IPS DF 6.9 (cell line): Measurements from ENCODE around the gene BAK1.
"Not testable (repeated sequence)": the region's sequence is repeated elsewhere in the genome, so short reads cannot be mapped to it uniquely, and the experiment has no call there.

Experiments
- DNase-seq: peaks from one replicate; pipeline ENCODE4 v3.0.0-alpha.2; 2013; ENCODE audit warnings: low read depth, low spot score
- H3K27ac ChIP-seq: one replicate; pipeline ENCODE4 v1.5.1; 2013; ENCODE audit warnings: low read length, control low read depth
- H3K27me3 ChIP-seq: 2 replicates; pipeline ENCODE4 v1.6.1; 2013; ENCODE audit warnings: mild to moderate bottlenecking, low read length; ENCODE audit not compliant: control insufficient read depth, insufficient read depth
- H3K36me3 ChIP-seq: 2 replicates; pipeline ENCODE4 v1.6.1; 2013; ENCODE audit warnings: low read length; ENCODE audit not compliant: control insufficient read depth, insufficient read depth
- H3K4me1 ChIP-seq: 2 replicates; pipeline ENCODE4 v1.6.1; 2013; ENCODE audit warnings: low read length; ENCODE audit not compliant: control insufficient read depth, insufficient read depth
- H3K4me3 ChIP-seq: 2 replicates; pipeline ENCODE4 v1.5.1; 2013; ENCODE audit warnings: mild to moderate bottlenecking, low read length
- H3K9me3 ChIP-seq: 2 replicates; pipeline ENCODE4 v1.6.1; 2013; ENCODE audit warnings: low read length, inconsistent platforms; ENCODE audit not compliant: control insufficient read depth, insufficient read depth
- WGBS: extraction: QIAGEN DNeasy Blood & Tissue Kit; methylation state at CpG from one replicate; pipeline ENCODE4 v1.1.7; 2013; ENCODE audit warnings: mixed read lengths, missing lambda C conversion rate; ENCODE audit not compliant: insufficient read length, insufficient coverage; 5-methylcytosine and 5-hydroxymethylcytosine counted together

BAK1 gene

DNA sequence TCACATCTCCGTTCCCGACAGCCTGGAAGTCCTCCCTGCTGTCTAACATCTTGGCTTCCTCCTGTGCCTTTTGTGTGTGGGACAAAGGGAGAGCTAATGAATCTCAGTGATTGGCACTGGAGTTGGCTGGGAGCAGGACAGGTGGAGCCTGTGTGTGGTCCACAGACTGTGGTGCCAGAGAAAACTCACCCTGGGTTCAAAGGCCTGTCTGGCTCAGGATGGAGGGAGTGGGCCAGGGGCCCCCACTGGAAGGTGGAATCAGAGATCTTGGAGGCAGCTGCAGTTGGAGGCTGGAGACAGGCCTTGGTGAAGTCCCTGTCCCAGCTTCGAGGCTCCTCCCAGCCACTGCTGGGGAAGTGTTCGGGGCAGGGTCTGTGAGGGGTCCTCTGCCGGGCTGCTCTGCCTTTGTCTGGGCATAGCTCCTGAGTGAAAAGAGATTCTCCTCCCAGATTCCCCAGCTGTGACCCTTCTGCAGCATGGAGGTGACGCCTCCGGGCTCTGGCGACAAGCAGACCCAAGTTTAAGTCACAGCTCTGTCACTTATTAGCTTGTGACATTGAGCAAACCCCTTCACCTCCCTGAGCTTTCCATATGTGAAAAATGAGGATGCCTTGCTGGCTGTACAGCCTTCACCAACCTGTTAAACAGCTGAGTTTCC is 27.2 kb upstream of the BAK1 start:
- Histone ChIP-seq H3K27me3 (no peaks in the 10 kb centered on the region), H3K36me3 (no peaks in the 10 kb centered on the region), H3K9me3 (no peaks in the 10 kb centered on the region), H3K4me3 (no peak overlapping the region), H3K27ac (no peak overlapping the region), H3K4me1 (peaks cover 22% of the 10 kb centered on the region)
- WGBS: no CpG with 5 or more reads among the region's 8 CpGs
- DNase-seq: no peak

DNA sequence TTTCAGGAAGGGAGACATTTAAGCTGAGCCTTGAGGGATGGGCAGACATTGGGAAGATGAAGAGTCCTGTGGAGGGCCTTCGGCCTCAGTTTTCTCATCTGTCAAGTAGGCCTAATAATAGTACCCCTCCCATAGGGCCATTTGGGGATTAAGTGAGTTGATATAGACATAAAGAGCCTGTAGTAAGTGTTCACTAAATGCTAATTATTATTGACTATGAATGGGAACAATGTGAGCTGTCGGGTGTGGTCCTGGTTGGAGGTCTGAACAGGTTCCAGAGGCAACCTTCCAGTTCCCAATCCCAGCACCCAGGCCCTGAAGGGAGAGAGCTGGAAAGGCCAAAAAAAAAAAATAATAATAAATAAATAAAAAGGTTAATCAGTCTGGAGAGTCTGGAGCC is 26.6 kb upstream of the BAK1 start:
- DNase-seq: no peak
- WGBS: no CpG with 5 or more reads among the region's 2 CpGs
- Histone ChIP-seq H3K27ac (no peak overlapping the region), H3K9me3 (no peaks in the 10 kb centered on the region), H3K4me1 (peaks cover 22% of the 10 kb centered on the region), H3K4me3 (no peak overlapping the region), H3K27me3 (no peaks in the 10 kb centered on the region), H3K36me3 (no peaks in the 10 kb centered on the region)

DNA sequence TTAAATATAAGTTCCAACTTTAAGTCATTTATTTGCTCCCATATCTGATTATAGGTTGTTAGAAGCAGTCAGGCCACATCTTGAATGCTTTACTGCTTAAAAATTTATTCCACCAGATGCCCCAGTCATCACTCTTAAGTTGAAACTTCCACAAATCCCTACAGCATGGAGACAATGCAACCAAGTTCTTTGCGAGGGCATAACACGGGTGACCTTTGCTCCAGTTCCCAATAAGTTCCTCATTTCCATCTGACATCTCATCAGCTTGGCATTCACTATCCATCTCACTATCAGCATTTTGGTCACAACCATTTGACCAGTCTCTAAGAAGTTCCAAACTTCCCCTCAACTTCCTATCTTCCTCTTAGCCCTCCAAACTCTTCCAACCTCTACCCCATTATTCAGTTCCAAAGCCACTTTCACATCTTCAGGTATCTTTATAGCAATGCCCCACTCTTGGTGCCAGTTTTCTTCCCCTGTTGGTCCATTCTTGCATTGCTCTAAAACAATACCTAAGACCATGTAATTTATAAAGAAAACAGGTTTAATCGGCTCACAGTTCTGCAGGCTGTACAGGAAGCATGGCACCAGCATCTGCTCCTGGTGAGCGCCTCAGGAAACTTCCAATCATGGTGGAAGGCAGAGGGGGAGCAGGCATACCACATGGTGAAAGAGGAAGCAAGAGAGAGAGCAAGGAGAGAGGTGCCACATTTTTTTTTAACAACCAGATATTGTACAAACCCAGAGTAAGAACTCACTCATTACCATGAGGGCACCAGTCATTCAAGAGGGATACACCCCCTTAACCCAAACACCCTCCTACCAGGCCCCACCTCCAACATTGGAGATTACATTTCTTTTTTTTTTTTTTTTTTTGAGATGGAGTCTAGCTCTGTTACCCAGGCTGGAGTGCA is 25.1 kb upstream of the BAK1 start:
- Histone ChIP-seq H3K4me3 (no peak overlapping the region), H3K36me3 (no peaks in the 10 kb centered on the region), H3K27me3 (no peaks in the 10 kb centered on the region), H3K27ac (no peak overlapping the region), H3K4me1 (peaks cover 12% of the 10 kb centered on the region; the same call in 1 of the 2 replicates), H3K9me3 (no peaks in the 10 kb centered on the region)
- DNase-seq: no peak
- WGBS: no CpG with 5 or more reads among the region's 4 CpGs

DNA sequence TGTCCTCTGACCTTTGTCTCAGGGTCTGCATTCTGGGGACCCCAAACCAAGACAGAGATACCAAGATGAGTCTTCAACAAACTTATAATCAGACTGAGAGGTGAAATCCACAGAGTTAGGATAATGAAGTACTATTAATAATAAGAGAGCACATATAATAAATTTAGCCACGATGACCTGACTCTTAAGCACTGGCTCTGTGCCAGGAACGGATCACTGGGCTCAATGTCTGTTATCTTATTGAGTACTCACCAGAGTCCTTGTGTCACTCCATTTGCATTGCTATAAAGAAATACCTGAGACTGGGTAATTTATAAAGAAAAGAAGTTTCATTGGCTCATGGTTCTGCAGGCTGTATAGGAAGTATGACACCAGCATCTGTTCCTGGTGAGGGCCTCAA is 22.1 kb upstream of the BAK1 start:
- Histone ChIP-seq H3K9me3 (no peaks in the 10 kb centered on the region), H3K27me3 (no peaks in the 10 kb centered on the region), H3K4me3 (no peak overlapping the region), H3K4me1 (no peaks in the 10 kb centered on the region; the same call in 1 of the 2 replicates), H3K36me3 (no peaks in the 10 kb centered on the region), H3K27ac (no peak overlapping the region)
- DNase-seq: no peak
- no CpG with 5 or more reads among the region's 2 CpGs for WGBS

DNA sequence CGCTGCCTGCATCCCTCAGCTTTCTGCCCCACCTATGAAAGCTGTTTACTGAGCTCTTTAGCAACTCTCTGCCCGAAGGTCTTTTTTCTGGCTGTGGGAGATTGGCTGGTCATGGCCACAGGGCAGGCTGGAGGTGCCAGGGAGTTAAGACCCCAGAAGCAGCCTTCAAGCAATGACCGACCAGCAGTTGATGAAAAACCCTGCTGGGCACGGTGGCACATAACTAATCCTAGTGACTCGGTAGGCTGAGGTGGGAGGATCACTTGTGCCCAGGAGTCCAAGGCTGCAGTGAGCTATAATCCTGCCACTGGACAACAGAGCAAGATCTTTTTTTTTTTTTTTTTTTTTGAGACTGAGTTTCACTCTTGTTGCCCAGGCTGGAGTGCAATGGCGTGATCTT is 20.7 kb upstream of the BAK1 start:
- no CpG with 5 or more reads among the region's 6 CpGs for WGBS
- no peak overlapping the region for H3K27ac ChIP-seq
- H3K36me3 ChIP-seq: no peaks in the 10 kb centered on the region
- no peaks in the 10 kb centered on the region for H3K9me3 ChIP-seq
- no peak for DNase-seq
- H3K4me3 ChIP-seq: no peak overlapping the region
- no peaks in the 10 kb centered on the region for H3K4me1 ChIP-seq
- H3K27me3 ChIP-seq: no peaks in the 10 kb centered on the region

DNA sequence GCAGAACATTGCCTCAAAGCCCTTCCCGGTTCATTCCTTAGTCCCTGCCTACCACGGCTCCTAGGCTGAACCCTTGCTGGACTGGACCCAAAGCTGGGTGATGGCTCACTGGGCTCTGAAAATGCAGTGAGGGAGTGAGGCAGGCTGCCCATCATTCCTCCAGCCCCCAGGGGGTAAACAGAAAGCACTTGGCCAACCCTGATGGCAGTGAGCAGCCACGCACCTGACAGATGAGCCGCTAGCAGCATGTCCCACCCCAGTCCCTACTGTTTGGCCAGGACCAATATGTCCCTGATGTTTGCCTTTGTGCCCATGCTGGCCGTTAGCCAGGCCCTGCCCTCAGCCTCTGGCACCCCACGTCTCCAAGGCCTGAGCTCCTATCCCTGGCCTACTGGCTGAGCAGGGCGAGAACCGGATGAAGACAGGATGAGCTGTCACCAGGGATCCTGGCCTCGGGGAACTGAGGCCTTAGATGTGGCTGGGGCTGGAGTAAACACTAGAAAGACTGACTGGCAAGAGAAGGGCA is 19.4 kb upstream of the BAK1 start:
- no peak overlapping the region for H3K27ac ChIP-seq
- WGBS: no CpG with 5 or more reads among the region's 9 CpGs
- H3K9me3 ChIP-seq: no peaks in the 10 kb centered on the region
- DNase-seq: no peak
- no peaks in the 10 kb centered on the region for H3K4me1 ChIP-seq
- H3K27me3 ChIP-seq: no peaks in the 10 kb centered on the region
- H3K36me3 ChIP-seq: no peaks in the 10 kb centered on the region
- H3K4me3 ChIP-seq: no peak overlapping the region

- Histone ChIP-seq H3K9me3 (no peaks in the 10 kb centered on the region), H3K4me1 (no peaks in the 10 kb centered on the region; the same call in 1 of the 2 replicates), H3K27ac (no peak overlapping the region), H3K4me3 (no peak overlapping the region), H3K36me3 (no peaks in the 10 kb centered on the region), H3K27me3 (no peaks in the 10 kb centered on the region)
- WGBS: no CpG with 5 or more reads among the region's 4 CpGs
- no peak for DNase-seq
These were observed 17.7 kb upstream of the BAK1 start for GRCh38 chr6:33597551-33598322.

GRCh38 chr6:33596894-33597293 is 16.8 kb upstream of the BAK1 start:
- no CpG with 5 or more reads among the region's 5 CpGs for WGBS
- not testable (repeated sequence) for H3K4me3 ChIP-seq, H3K9me3 ChIP-seq, H3K27me3 ChIP-seq, DNase-seq, H3K36me3 ChIP-seq, H3K27ac ChIP-seq, H3K4me1 ChIP-seq

- no peak overlapping the region for H3K27ac ChIP-seq
- DNase-seq: no peak
- no CpG with 5 or more reads among the region's 18 CpGs for WGBS
These were observed 15.1 kb upstream of the BAK1 start for GRCh38 chr6:33595001-33595846.

More at GRCh38 chr6:33595001-33595846, 15.1 kb upstream of the BAK1 start:
- H3K4me3 ChIP-seq: no peak overlapping the region
- no peaks in the 10 kb centered on the region for H3K36me3 ChIP-seq
- peaks cover 4% of the 10 kb centered on the region for H3K4me1 ChIP-seq
- H3K9me3 ChIP-seq: no peaks in the 10 kb centered on the region
- H3K27me3 ChIP-seq: no peaks in the 10 kb centered on the region
